ENCODE data around the gene IRX4.

The IRX4 gene

GRCh38 chr5:1879292-1880263, 3.1 kb downstream of the IRX4 start:
- H3K4me3 ChIP-seq (ENCODE audit: low read depth, low read length), result no peak overlapping the region
- no peak for DNase-seq (ENCODE audit: low read depth, low spot score)
- in situ Hi-C loops (cut with HindIII; ENCODE audit: low sequenced_read_pairs), result no loop called here
- TF ChIP-seq CTCF (IDR thresholded peaks at IDR 0.05; ENCODE audit: low read depth, low read length), result no peak

GRCh38 chr5:1878050-1878849, 4.5 kb downstream of the IRX4 start:
- no peak for DNase-seq (ENCODE audit: low read depth, low spot score)

GRCh38 chr5:1877103-1878049, 5.3 kb downstream of the IRX4 start:
- no peak for TF ChIP-seq CTCF (IDR thresholded peaks at IDR 0.05; ENCODE audit: low read depth, low read length)
- in situ Hi-C loops (cut with HindIII; ENCODE audit: low sequenced_read_pairs), result no loop called here
- no peak for DNase-seq (ENCODE audit: low read depth, low spot score)
- no peak overlapping the region for H3K4me3 ChIP-seq (ENCODE audit: low read depth, low read length)

More at GRCh38 chr5:1878050-1878849, 4.5 kb downstream of the IRX4 start:
- no peak for TF ChIP-seq CTCF (IDR thresholded peaks at IDR 0.05; ENCODE audit: low read depth, low read length)
- in situ Hi-C loops (cut with HindIII; ENCODE audit: low sequenced_read_pairs), result no loop called here
- H3K4me3 ChIP-seq (ENCODE audit: low read depth, low read length), result no peak overlapping the region

- in situ Hi-C loops (cut with HindIII; ENCODE audit: low sequenced_read_pairs), result no loop called here
- no peak for TF ChIP-seq CTCF (IDR thresholded peaks at IDR 0.05; ENCODE audit: low read depth, low read length)
- H3K4me3 ChIP-seq (ENCODE audit: low read depth, low read length), result no peak overlapping the region
- no peak for DNase-seq (ENCODE audit: low read depth, low spot score)
Measured at GRCh38 chr5:1876660-1877064, 6.1 kb downstream of the IRX4 start.

- in situ Hi-C loops (cut with HindIII; ENCODE audit: low sequenced_read_pairs), result no loop called here
- H3K4me3 ChIP-seq (ENCODE audit: low read depth, low read length), result no peak overlapping the region
- DNase-seq (ENCODE audit: low read depth, low spot score), result no peak
- TF ChIP-seq CTCF (IDR thresholded peaks at IDR 0.05; ENCODE audit: low read depth, low read length), result no peak
Measured at GRCh38 chr5:1875843-1876659, 6.7 kb downstream of the IRX4 start.
